Amniotic stem cell (primary cell): ENCODE results near the gene SAG.
"Not testable (repeated sequence)": the region's sequence is repeated elsewhere in the genome, so short reads cannot be mapped to it uniquely, and the experiment has no call there.

ENCODE experiments used
- DNase-seq: peaks from one replicate; lab custom pipeline; 2025; lab: John Stamatoyannopoulos, UW

The SAG gene

GRCh38 chr2:233355916-233356315 is 48.3 kb downstream of the SAG start:
- DNase-seq: no peak

GRCh38 chr2:233356546-233357308 is 49.1 kb downstream of the SAG start:
- no peak for DNase-seq

DNA sequence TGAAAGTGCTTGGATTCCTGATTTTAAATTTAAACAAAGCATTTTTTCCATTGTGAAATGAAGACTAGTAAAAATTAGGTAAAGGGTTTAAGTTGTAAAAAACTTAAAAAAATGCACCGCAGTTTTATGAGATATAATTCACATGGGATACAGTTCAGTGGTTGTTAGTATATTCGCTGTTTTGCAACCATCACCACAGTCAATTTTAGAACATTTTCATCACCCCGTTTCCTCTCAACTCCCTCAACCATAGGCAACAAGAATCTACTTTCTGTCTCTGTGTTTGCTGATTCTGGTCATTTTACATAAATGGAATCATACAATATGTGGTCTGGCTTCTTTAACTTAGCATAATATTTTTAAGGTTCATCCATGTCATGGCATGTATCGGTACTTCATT is 50.7 kb downstream of the SAG start:
- no peak for DNase-seq

- no peak for DNase-seq
Measured at GRCh38 chr2:233358947-233359346, 51.3 kb downstream of the SAG start.

DNA sequence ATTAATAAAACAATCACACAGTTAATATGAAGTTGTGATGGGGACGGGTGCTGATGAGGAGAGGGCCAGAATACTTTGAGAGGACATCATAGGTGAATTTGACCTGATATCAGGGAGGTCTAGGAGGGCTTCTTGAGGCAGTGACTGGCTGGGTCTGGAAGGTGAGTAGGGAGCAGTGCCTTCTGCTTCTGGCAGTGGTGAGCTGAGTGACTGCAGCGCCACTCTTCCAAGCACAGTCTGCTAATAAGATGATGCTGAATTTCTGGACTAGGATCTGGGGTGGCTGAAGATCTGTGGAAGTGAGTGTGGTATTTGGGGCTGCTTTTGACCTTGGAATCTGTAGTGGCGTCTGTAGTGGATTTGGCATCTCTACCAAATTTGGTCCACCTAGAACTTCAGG is 52.2 kb downstream of the SAG start:
- DNase-seq: no peak

- no peak for DNase-seq
Measured at GRCh38 chr2:233360771-233361176, 53.2 kb downstream of the SAG start.

DNA sequence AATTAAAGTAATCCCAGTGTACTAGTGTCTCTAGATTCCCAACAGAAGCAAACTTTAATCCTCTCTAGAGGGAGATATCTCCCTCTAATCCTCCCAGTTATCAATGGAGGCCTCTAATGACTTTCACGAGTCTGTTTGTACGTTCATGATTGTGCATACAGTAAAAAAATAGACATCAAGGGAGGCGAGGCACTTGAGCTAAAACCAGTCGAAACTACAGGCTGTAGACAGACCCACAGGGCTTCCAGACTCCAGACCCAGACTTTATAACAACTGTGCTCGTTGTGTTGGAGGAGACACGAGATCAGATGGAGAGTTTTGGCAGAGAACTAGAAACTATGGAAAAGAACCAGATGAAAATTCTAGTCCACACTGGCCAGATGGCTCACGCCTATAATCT is 53.7 kb downstream of the SAG start:
- DNase-seq: no peak

DNA sequence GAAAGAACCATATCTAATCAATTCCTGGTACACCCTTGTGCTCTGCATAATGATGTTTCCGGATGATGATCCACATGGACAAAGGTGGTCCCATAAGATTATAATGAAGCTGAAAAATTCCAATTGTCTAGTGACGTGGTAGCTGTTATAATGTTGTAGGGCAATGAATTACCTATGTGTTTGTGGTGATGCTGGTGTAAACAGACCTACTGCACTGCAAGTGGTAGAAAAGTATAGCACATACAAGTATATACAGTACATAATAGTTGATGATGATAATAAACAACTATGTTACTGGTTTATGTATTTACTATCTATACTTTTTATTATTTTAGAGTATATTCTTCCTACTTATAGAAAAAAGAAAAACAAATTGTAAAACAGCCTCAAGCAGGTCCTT is 55.1 kb downstream of the SAG start:
- no peak for DNase-seq

GRCh38 chr2:233363744-233364235 is 56.2 kb downstream of the SAG start:
- DNase-seq: no peak

GRCh38 chr2:233365861-233366520 is 58.4 kb downstream of the SAG start:
- DNase-seq: no peak

- no peak for DNase-seq
Measured at GRCh38 chr2:233367586-233367985, 60.0 kb downstream of the SAG start.

GRCh38 chr2:233368756-233369155 is 61.1 kb downstream of the SAG start:
- no peak for DNase-seq

DNA sequence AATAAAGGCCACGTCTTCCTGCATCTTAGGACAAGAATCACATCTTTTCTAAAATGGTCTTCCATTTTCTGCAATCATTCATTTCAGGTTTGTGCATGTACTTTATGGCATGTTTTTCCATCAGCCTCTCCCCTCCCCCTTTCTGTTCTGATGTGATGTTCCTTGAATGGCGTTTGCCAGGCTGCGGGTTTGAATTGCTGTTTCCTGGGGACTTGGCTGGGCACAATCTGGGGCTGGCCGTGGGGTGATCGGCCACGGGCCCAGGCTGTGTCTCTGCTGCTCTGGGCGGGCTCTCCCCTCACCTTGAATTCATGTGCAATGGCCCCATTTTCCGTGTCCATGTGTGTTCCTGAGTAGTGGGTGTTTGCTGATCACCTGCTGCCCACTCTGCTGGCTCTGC is 61.8 kb downstream of the SAG start:
- DNase-seq: no peak

- no peak for DNase-seq
Measured at GRCh38 chr2:233369897-233370685, 62.5 kb downstream of the SAG start.

GRCh38 chr2:233371641-233372040 is 64.0 kb downstream of the SAG start:
- DNase-seq: no peak

- no peak for DNase-seq
Measured at GRCh38 chr2:233372855-233373254, 65.2 kb downstream of the SAG start.

DNA sequence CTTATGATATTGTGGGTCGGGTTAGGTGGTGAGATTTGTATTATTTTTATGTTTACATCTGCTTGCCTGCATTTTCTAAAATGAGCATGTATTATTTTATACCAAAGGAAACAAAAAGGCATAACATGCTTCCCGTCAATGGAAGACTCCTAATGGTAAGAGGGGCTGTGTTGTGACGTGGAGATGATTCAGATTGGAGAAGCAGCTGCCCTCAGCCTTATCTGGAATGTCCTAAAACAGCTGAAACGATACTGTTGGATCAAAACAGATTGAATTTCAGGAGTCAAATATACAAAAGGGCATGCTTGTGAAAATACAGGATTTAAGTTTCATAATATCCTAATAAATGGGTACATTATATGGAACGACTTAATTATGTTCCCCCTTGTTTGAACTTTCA is 65.7 kb downstream of the SAG start:
- no peak for DNase-seq

GRCh38 chr2:233374776-233375175 is 67.2 kb downstream of the SAG start:
- DNase-seq: not testable (repeated sequence)

DNA sequence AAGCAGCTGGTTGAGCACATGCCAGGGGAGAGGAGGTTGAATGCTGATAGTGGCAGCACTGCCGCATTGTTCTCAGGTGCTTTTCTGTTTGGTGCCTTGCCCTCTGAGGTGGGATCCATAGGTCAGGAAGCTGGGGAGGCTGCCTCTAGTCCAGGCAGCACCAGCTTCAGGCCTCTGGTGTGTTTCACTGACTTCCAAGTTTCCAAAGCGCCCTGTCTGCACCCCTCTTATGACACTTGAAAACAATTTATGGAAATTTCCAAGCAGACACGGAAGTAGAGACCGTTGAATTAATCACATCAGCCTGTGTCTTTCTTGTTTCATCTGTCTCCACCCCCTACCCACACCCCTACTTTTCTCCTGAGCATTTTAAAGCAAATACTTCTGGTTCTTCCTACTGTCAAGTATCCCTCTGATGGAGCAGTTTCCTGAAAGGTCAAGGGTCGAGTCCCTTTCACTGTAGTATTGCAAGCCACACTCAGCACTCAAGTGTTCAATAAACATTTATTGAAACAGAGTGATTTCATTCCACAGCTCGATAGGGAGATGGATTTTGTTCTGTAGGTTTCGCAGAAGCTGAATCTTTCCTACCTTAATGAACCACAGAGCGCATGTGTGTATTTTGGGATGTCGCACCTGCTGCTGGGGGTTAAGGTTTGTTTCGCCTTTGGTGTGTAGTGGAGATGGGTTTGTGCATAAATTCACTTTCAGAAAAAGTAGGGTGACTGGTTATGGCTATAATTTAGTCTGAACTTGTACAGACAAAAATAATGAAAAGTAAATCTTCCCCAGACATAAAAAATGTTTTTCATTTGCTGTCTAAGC is 68.1 kb downstream of the SAG start:
- no peak for DNase-seq

DNA sequence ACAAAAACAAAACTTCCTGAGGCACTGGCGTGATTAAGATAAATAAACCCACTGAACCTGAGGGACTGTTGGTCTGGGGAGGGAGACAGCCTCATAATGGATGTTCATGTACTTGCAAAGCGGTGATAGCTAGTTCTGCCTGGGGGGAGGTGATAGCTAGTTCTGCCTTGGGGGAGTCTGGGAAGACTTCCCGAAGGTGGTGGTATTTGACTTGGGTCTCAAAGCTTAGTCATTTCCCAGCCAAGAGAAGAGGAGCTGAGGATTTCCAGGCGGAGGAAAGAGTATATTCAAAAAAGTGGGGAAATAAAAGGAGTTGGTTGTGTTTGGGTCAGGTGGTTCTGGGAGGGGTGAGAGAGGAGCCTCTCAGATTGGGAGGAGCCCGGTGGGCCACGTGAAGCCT is 71.4 kb downstream of the SAG start:
- no peak for DNase-seq

DNA sequence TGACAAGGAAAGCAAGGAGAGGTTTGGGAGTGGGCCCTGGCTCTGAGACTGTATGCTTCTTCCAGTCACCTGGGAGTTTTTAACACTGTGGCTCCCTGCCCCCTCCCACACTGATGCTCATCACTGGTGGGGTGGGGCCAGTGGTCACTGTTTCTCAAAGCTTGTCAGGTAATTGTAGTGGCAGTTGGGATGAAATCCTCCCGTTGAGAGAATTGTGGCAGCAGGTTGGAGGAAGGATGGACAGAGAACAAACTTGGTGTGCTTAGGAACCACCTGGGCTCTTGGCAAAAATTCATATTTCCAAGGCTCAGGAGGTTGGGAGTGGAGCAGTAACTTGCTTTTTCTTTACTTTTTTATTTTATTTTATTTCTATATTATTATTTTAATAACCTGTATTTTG is 71.8 kb downstream of the SAG start:
- DNase-seq: no peak
